HG02973 (cell line): ENCODE measurements around the gene ATP10B.

ENCODE experiments used
- ATAC-seq: cut with Tn5 transposase; IDR thresholded peaks from one replicate; pipeline ENCODE4 v1.9.1; 2021; ENCODE audit warnings: moderate library complexity; ENCODE audit not compliant: unreplicated experiment

The ATP10B gene

DNA sequence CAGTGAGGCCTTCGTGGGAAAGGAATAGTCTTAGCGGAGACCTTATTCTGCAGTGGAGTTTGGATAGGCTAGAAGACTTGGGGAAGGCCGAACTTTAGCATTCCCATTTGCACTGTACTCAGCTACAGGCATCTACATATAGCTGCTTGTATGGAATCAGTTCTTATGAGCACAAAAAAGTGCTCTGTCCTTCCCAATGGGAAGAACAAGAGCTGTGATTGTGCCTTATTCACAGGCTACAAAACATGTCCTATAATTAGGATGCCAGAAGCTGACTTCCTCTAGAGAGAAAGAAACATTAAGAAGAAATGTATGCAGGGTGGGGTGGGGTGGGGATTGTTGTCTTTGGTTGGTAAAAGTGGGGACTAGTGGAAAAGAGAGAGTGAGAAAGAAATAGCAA, 154.7 kb downstream of the ATP10B start:
- no peak for ATAC-seq

DNA sequence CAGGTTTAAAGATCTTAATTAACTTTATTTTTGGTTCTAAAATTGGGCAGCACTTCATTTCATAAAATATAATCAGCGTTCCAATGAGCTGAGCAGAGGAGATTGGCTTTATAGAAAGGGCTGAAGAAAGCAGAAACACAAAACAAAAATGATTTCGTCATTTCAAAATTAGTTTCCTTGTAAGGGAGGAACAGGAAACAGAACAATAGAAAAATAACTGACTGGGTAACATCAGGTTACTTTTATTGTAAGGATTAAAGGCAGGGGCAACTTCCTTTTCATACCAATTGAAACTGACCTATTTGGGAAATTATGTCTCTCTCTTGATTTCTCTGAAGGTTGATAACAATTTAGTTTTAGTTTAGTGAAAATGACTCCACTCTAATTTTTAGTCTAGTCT, 157.1 kb downstream of the ATP10B start:
- ATAC-seq, result no peak

DNA sequence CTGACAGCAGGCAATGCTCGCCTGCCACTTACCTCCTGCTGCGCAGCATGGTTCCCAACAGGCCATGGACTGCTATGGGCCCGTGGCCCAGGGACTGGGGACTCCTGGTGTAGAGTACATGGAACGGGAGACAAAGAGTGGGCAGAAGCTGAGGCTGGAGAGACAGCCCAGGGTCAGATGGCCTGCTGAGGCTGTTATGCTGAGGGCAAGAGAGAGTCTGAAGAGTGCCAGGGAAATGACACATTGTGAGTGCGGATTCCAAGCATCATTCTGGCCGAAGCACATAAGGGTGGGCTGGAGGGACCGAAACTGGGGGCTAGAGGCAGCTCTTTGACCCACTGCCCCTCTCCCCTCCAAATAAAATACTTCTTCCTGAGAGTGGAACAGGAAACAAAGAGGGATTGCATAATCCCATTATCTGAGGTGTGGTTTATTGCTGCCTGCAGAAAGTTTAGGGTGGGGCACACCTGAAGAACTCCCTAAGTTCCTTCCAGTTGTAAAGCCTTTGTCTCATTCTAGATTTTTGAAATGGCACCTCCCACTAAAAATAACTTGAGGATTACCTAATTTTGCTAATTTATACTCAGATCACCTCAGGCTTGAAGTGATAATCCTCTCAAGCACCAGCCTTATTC, 158.1 kb downstream of the ATP10B start:
- no peak for ATAC-seq

DNA sequence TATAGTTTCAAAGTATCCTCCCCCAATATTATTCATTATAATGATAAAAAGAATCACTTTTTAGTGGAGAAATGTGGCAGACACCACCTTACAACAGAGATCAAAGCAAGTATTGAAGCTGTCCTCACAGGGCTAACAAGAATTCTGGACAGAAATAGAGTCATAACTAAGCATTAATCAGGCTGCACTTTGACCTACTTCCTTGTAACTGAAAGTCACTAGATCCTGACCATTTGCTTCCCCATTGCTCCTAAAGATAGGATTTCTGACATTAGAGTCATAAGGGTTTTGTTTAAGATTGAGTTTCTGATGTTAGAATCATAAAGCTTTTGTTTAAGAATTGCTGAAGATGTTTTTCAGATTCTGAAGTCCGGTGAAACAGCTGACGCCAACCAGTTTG, 159.7 kb downstream of the ATP10B start:
- no peak for ATAC-seq

DNA sequence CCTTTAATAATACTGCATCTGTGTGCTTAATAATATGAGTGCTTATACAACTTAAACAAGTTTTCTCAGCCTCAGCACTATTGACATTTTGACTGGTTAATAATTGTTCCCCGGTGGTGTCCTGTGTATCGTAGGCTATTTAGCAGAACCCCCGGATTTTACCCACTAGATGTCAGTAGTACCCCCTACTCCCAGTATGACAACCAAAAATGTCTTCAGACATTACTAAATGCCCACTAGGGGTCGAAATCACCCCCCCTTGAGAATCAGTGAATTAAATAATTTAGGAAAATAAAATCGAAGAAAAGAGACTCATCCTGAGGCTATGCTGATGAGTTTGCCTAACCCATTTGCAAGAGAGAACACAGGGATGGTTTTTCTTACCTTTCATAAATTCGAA, 166.3 kb downstream of the ATP10B start:
- ATAC-seq, result peak; percentile 83

DNA sequence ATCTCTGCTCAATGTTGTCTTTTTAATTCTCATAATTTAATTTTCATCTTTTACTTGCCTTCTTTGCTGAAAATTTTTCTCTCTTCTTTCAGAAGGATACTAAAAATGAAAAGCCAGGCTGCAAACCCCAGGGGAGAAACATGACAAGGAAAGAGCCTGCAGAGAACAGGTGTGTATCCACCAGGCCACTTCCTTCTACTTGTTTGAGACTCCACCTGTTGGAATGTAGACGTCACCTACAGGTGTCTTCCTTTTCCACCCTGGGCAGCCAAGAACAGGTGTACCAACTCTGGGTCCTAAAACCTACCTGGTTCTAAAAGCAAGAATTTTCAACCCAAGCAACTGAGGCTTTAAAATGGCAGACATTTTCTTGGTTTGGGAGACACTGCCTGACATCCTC, 166.8 kb downstream of the ATP10B start:
- peak; percentile 7 for ATAC-seq

- no peak for ATAC-seq
These were observed 172.3 kb downstream of the ATP10B start for GRCh38 chr5:160679567-160680309.

GRCh38 chr5:160675988-160676387, 176.0 kb downstream of the ATP10B start:
- no peak for ATAC-seq

GRCh38 chr5:160674901-160675300, 177.1 kb downstream of the ATP10B start:
- no peak for ATAC-seq

DNA sequence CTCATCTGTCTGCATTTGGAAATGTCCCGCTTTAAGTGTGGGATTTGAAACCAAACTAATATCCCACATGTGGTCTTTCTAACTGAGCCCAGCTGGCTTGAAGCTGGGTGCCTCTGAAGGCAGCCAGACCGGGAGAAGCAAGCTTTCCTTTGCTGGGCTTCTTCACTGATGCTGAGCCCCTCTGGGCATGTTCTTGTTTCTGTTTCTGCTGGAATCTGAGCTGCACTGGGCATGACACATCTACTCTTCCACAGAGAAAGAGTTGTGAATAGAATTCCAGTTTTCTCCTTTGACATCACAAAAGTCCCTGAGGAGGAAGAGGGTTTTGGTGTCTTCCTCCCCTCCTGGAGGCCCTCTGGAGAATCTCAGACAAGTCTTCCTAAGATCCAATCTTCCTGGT, 179.5 kb downstream of the ATP10B start:
- no peak for ATAC-seq

GRCh38 chr5:160668356-160668755, 183.7 kb downstream of the ATP10B start:
- ATAC-seq, result no peak

DNA sequence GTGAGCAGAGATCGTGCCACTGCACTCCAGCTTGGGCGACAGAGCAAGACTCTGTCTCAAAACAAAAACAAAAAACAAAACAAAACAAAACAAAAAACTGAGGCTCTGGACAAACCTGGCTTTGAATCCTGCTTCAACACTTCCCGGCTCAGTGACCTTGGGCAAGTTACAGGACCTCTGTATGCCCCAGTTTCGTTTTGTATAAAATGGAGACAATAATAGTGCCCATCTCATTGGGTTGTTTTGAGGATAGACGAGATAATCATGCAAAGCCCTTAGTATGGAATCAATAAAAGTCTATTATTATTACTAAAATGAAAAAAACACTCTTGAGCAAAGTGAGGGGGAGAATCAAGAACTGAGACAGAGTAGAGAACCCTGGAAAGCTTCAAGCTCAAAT, 184.9 kb downstream of the ATP10B start:
- no peak for ATAC-seq

DNA sequence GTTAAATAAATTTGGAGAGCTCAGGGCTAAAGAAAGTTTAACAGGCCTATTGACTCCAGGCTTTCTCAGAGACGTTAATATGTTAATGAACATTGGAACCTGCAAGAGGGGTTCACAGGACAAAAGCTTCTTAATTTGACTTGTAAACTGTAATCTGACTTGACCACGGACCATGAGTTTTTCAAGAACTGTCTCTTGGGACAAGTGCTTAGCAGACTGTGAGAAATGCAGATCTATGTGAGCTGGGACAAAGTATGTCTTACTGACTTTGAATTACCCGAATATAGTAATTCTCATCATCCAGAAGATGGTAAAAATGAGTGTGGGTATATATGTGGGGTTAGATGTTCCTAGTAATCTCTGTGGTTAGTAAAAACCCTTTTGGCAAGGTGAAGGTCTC, 186.6 kb downstream of the ATP10B start:
- no peak for ATAC-seq

DNA sequence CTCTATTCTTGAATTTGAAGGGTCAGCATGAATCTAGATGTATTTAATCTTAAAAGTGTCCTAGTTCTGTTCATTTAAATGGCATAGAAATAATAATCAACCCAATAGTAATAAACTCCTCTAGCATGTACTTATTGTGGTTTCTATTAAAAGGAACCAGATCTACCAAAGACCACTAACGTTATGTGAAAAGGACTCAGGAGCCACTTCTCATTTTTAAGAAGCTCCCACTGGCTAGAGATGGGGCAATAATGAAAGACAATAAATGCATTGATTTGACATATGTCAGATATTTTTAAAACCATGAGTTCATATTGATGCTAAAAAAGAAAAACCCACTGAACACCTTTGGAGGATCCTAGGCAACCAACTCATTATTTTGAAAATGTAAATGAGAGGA, 191.9 kb downstream of the ATP10B start:
- ATAC-seq, result no peak

DNA sequence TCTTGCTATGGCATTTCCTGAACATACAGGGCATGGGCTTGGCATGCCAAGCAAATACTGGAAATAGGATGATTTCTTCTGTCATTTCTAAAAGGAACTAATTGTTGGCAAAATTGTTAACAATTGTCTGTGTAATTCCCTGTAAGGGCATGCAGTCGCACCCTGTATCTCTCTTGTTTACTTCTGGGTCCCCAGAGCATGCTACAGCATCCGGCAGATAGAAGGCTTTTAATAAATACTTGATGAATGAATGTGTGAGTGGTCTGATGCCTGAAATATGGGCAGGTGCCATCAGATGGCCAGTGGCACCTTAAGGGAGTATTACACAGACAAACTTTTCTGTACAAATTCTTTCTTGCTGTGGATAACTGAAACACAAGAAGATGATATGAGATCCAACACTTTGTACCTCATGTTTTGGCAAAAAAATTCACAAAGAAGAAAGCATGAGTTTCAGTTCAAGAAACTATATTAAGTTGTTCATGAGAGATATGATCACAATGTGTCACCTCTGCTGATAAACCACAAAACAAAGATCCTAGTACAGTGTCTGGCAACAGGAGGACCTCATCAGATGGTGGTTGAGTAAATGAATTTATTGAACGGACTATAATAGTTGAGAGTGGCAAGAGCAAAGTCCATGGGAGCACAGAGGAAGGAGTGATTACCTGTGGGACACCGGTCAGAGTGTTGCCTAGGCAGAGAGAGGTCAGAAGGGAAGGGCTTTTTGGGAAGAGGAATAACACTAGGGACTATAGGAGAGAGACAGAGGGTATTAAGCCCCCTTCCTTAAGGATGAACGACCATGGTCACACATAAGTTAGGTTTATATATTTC, 194.2 kb downstream of the ATP10B start:
- ATAC-seq, result no peak

DNA sequence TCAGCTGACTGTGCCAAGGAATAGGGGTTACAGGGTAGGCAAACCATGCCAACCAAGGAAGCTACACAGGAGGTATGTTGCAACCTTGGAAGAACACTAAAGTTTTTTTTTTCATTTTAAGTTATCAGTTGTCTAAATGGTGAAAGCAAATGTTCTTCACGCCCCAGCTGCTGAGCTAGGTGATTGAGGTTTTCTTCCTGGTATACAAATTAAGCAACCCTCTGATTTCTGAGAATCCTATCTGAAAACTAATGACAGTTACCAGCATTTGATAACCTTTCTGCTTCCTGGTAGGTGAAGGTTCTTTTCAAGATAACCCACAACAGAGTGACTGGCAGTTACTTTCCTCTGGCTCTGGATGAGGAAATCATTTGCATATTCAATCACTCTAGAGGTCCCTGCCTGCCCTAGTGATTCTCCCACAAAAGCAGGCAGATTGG, 194.9 kb downstream of the ATP10B start:
- no peak for ATAC-seq

DNA sequence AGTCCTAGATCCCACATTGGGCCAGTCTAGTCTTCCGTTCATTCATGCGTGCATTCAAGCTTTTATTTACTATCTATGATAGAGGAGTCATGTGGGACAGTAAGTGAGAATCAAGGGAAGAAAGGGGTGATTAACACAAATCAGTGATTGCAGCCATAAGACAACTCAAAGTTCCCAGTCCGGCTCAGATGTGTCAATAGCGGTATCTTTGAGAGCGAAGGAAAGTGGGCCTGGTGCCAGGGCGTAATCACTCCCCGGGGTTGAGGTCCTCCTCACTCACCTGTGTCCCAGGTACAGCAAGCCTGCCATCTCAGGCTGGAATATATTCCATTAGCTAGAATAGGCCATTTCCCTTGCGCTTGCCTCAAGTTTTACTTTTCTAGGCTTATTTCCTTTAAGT, 196.3 kb downstream of the ATP10B start:
- no peak for ATAC-seq

DNA sequence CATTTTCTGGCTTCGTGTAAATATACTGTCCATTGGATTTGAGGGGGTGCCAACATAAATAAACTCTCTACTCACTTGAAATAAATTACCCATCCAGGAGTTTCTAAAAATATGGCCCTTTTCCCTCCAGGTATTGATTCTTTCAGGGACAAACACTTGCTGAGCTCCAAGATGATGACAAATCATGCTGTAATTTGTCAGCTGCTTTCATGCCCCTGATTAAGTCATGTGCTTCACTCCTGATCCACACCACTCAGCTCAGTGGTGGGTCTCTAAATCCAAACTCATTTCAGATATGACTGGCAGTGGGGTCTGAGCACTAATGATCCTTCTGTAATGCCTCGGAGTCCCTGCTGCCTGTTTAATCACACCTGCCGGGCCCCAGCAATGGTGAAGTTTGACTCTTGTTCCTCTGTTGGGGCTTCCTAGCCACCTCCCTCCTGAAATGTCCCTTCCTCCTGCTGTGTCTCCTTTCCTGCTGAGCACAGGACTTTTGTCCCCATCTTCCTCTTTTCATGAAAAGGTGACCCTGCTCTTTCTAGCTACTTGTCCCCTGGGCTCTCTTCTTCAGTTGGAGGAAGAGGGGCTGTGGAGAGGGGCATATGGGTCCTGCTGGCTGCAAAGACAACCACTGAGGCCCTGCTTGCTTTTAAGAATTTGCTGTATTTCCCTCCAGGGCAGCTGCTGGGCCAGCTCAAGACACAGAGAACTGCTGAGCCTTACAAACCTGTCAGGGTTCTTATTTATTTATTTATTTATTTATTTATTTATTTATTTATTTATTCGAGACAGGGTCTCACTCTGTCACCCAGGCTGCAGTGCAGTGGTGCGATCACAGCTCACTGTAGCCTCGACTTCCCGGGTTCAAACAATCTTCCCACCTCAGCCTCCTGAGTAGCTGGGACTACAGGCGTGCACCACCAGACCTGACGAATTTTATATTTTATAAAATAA, 200.0 kb downstream of the ATP10B start:
- ATAC-seq, result no peak

DNA sequence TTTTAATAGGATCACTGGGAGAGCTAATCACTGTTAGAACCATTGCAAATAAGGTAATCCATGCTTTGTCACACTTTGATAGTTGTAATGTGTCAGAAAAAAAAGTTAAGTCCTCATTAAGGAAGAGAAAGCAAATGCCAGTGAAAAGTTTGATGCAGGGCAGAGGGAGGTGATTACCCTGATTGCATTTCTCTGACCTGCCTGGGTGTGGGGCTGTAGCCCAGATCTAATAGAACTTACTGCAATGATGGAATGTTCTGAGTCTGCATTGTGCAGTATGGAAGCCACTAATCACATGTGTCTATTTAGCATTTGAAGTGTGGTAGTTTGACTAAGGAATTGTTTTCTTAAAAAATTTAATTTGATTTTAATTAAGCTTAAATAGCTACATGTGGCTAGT, 202.7 kb downstream of the ATP10B start:
- ATAC-seq, result peak; percentile 63

GRCh38 chr5:160646033-160646432, 206.0 kb downstream of the ATP10B start:
- no peak for ATAC-seq
